HG03439 (cell line): ENCODE results near the gene CNKSR3.
"Not testable (repeated sequence)": the region's sequence is repeated elsewhere in the genome, so short reads cannot be mapped to it uniquely, and the experiment has no call there.

Experiments used
- ATAC-seq: cut with Tn5 transposase; IDR thresholded peaks from one replicate; pipeline ENCODE4 v1.9.1; 2021; ENCODE audit warnings: mild to moderate bottlenecking, moderate library complexity; ENCODE audit not compliant: unreplicated experiment

Gene CNKSR3

GRCh38 chr6:154529957-154530356 is 19.5 kb upstream of the CNKSR3 start:
- no peak for ATAC-seq

- no peak for ATAC-seq
Measured at GRCh38 chr6:154528310-154528915, 17.9 kb upstream of the CNKSR3 start.

GRCh38 chr6:154526996-154527395 is 16.5 kb upstream of the CNKSR3 start:
- ATAC-seq: no peak

- ATAC-seq: no peak
Measured at GRCh38 chr6:154522576-154522975, 12.1 kb upstream of the CNKSR3 start.

GRCh38 chr6:154521412-154521811 is 10.9 kb upstream of the CNKSR3 start:
- no peak for ATAC-seq

GRCh38 chr6:154520280-154520679 is 9.8 kb upstream of the CNKSR3 start:
- ATAC-seq: no peak

GRCh38 chr6:154518396-154518795 is 7.9 kb upstream of the CNKSR3 start:
- ATAC-seq: no peak

GRCh38 chr6:154516276-154516675 is 5.8 kb upstream of the CNKSR3 start:
- no peak for ATAC-seq

GRCh38 chr6:154515826-154516225 is 5.3 kb upstream of the CNKSR3 start:
- ATAC-seq: no peak

GRCh38 chr6:154515076-154515475 is 4.6 kb upstream of the CNKSR3 start:
- ATAC-seq: not testable (repeated sequence)

- ATAC-seq: no peak
Measured at GRCh38 chr6:154514481-154514880, 4.0 kb upstream of the CNKSR3 start.

- no peak for ATAC-seq
Measured at GRCh38 chr6:154513601-154514320, 3.3 kb upstream of the CNKSR3 start.

- ATAC-seq: no peak
Measured at GRCh38 chr6:154512201-154512600, 1.7 kb upstream of the CNKSR3 start.

GRCh38 chr6:154511791-154512190 is 1.3 kb upstream of the CNKSR3 start:
- ATAC-seq: no peak

- peak; percentile 32 for ATAC-seq
Measured at GRCh38 chr6:154509421-154510143, 903 bp downstream of the CNKSR3 start.

GRCh38 chr6:154508573-154509375 is 1.7 kb downstream of the CNKSR3 start:
- no peak for ATAC-seq

GRCh38 chr6:154506991-154507898 is 3.2 kb downstream of the CNKSR3 start:
- ATAC-seq: no peak

- no peak for ATAC-seq
Measured at GRCh38 chr6:154506582-154506981, 3.9 kb downstream of the CNKSR3 start.

- no peak for ATAC-seq
Measured at GRCh38 chr6:154506108-154506507, 4.4 kb downstream of the CNKSR3 start.

- no peak for ATAC-seq
Measured at GRCh38 chr6:154504865-154505449, 5.5 kb downstream of the CNKSR3 start.
